RWPE2 (cell line): ENCODE data around the gene SLC52A3.
"Not testable (repeated sequence)": the region's sequence is repeated elsewhere in the genome, so short reads cannot be mapped to it uniquely, and the experiment has no call there.

Experiments
- ATAC-seq: fragments of 200-7000 bp; cut with Tn5 transposase; 3 replicates; pipeline ENCODE4 v1.9.1; 2021; ENCODE audit warnings: low read depth
- DNase-seq: peaks from one replicate; pipeline ENCODE4 v3.0.0-alpha.2; 2020; ENCODE audit warnings: low spot score
- H3K27ac ChIP-seq: fragments of 450-650 bp; 2 replicates; pipeline ENCODE4 v1.5.1; 2017; ENCODE audit warnings: mild to moderate bottlenecking; ENCODE audit not compliant: poor library complexity, severe bottlenecking
- H3K27me3 ChIP-seq: fragments of 250-450 bp; sonication (Bioruptor Pico); 2 replicates; pipeline ENCODE4 v1.5.1; 2021; ENCODE audit warnings: mild to moderate bottlenecking, moderate library complexity; ENCODE audit not compliant: insufficient read depth, poor library complexity, severe bottlenecking
- H3K36me3 ChIP-seq: fragments of 250-450 bp; sonication (Bioruptor Pico); 2 replicates; pipeline ENCODE4 v1.5.1; 2020; ENCODE audit warnings: low read depth, mild to moderate bottlenecking, moderate library complexity
- H3K4me1 ChIP-seq: fragments of 250-450 bp; sonication (Bioruptor Pico); 2 replicates; pipeline ENCODE4 v1.5.1; 2021; ENCODE audit warnings: mild to moderate bottlenecking, moderate library complexity; ENCODE audit not compliant: insufficient read depth, poor library complexity, severe bottlenecking
- H3K4me3 ChIP-seq: fragments of 250-450 bp; sonication (Bioruptor Pico); 2 replicates; pipeline ENCODE4 v1.5.1; 2021; ENCODE audit warnings: mild to moderate bottlenecking, moderate library complexity; ENCODE audit not compliant: severe bottlenecking
- H3K9me3 ChIP-seq: fragments of 250-450 bp; sonication (Bioruptor Pico); 2 replicates; pipeline ENCODE4 v1.5.1; 2021; ENCODE audit warnings: mild to moderate bottlenecking, moderate library complexity; ENCODE audit not compliant: severe bottlenecking
- TF ChIP-seq, protein P1 (sequence below): fragments of 450-650 bp; IDR thresholded peaks from one replicate; pipeline ENCODE4 v1.5.1; 2017; ENCODE audit warnings: mild to moderate bottlenecking, moderate library complexity; ENCODE audit not compliant: poor library complexity, severe bottlenecking

The SLC52A3 gene

DNA sequence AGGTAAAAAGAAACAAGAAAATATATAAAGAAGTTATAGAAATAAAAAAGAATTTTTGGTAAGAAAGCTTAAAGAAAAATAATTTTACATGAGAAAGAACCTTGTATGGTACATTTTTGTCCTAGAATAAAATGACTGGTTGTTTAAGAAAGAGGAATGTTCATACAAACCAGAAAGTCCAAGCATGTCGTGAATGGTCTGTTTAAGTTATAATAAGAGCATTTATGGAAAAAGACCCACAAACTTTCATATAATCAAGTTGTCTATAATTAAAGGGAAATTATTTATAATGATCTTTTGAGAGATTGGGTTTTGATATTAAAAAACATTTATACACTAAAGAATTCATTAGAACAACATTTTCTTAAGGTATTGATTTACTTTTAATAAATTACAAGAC lies 37.4 kb upstream of the SLC52A3 start:
- DNase-seq (no peak), ATAC-seq (no peak)

DNA sequence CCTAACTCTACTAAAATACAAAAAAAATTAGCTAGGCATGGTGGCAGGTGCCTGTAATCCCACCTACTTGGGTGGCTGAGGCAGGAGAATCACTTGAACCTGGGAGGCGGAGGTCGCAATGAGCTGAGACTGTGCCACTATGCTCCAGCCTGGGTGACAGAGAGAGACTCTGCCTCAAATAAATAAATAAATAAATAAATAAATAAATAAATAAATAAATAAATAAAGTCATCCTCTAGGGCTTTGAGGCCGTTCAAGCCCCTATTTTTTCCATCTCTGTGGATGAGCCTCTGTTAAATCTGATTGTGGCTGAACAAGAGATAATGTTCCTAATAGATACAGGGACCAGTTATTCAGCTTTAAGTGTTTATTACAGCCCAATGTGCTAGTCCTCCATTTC lies 33.4 kb upstream of the SLC52A3 start:
- DNase-seq (no peak), ATAC-seq (no peak)
- H3K4me3 ChIP-seq: no peak overlapping the region
- no peak overlapping the region for H3K27ac ChIP-seq
- H3K27me3 ChIP-seq: peaks cover 6% of the 10 kb centered on the region
- peaks cover 12% of the 10 kb centered on the region for H3K9me3 ChIP-seq
- H3K4me1 ChIP-seq: no peaks in the 10 kb centered on the region
- no peaks in the 10 kb centered on the region for H3K36me3 ChIP-seq
- TF ChIP-seq, protein P1, sequence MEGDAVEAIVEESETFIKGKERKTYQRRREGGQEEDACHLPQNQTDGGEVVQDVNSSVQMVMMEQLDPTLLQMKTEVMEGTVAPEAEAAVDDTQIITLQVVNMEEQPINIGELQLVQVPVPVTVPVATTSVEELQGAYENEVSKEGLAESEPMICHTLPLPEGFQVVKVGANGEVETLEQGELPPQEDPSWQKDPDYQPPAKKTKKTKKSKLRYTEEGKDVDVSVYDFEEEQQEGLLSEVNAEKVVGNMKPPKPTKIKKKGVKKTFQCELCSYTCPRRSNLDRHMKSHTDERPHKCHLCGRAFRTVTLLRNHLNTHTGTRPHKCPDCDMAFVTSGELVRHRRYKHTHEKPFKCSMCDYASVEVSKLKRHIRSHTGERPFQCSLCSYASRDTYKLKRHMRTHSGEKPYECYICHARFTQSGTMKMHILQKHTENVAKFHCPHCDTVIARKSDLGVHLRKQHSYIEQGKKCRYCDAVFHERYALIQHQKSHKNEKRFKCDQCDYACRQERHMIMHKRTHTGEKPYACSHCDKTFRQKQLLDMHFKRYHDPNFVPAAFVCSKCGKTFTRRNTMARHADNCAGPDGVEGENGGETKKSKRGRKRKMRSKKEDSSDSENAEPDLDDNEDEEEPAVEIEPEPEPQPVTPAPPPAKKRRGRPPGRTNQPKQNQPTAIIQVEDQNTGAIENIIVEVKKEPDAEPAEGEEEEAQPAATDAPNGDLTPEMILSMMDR: no peak

More for the DNA sequence above, 37.4 kb upstream of the SLC52A3 start:
- H3K27ac ChIP-seq: no peak overlapping the region
- H3K36me3 ChIP-seq: no peaks in the 10 kb centered on the region
- TF ChIP-seq, protein P1: no peak
- H3K4me3 ChIP-seq: no peak overlapping the region
- H3K27me3 ChIP-seq: no peaks in the 10 kb centered on the region
- H3K4me1 ChIP-seq: no peaks in the 10 kb centered on the region
- peaks cover 15% of the 10 kb centered on the region for H3K9me3 ChIP-seq

DNA sequence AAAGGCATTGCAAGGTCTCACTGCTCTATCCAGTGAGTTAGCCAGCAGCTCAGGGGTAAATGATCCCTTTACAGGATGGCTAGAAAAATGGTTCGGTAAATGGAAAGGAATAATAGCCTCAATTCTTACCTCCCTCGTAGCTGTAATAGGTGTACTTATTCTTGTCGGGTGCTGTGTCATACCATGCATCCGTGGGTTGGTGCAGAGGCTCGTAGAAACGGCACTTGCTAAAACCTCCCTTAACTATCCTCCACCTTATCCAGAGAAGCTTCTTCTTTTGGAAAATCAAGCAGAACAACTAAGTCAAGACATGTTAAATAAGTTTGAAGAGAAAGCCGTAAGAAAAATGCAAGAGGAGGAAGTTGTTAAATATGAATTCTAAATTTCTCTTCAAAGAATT lies 31.7 kb upstream of the SLC52A3 start:
- not testable (repeated sequence) for ATAC-seq

DNA sequence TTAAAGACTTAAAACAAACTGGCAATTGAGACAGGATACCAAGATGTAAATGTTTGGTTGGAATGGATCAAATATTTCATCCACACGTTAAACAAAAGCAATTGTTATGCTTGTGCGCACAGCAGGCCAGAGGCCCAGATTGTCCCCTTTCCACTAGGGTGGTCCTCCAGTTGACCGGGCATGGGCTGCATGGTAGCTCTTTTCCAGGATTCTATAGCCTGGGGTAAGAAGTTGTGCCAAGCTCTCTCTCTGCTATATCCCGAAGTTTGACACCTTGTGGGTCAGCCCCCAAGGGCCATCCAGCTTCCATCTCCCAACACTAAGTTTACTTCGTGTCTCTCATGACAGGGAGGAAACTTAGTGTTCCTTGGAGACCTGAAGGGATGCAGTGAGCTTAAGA lies 30.4 kb upstream of the SLC52A3 start:
- not testable (repeated sequence) for H3K4me1 ChIP-seq, H3K4me3 ChIP-seq, H3K36me3 ChIP-seq, H3K27ac ChIP-seq, H3K9me3 ChIP-seq, DNase-seq, ATAC-seq
- H3K27me3 ChIP-seq: peaks cover 28% of the 10 kb centered on the region

More for the DNA sequence above, 31.7 kb upstream of the SLC52A3 start:
- peaks cover 18% of the 10 kb centered on the region for H3K27me3 ChIP-seq
- H3K4me3 ChIP-seq, H3K9me3 ChIP-seq, H3K4me1 ChIP-seq, H3K36me3 ChIP-seq, DNase-seq, H3K27ac ChIP-seq: not testable (repeated sequence)

DNA sequence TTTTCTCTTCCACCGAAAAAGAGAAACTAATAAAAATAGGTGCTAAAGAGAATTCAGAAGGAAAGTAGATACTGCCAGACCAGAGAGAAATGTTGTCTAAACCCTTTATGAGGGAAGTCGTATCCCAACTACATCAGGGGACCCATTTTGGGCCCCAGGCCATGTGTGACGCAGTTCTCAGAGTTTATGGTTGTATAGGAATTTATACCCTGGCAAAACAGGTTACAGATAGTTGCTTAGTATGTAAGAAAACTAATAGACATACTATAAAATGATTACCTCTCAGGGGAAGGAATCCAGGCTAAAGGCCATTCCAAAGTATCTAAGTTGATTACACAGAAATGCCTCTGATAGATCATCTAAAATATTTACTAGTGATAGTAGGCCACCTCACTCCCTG lies 28.6 kb upstream of the SLC52A3 start:
- H3K27ac ChIP-seq: no peak overlapping the region
- no peaks in the 10 kb centered on the region for H3K9me3 ChIP-seq
- no peaks in the 10 kb centered on the region for H3K36me3 ChIP-seq
- H3K4me3 ChIP-seq: no peak overlapping the region
- H3K27me3 ChIP-seq: peaks cover 31% of the 10 kb centered on the region
- TF ChIP-seq, protein P1: no peak
- DNase-seq (no peak), ATAC-seq (no peak)
- H3K4me1 ChIP-seq: no peaks in the 10 kb centered on the region

DNA sequence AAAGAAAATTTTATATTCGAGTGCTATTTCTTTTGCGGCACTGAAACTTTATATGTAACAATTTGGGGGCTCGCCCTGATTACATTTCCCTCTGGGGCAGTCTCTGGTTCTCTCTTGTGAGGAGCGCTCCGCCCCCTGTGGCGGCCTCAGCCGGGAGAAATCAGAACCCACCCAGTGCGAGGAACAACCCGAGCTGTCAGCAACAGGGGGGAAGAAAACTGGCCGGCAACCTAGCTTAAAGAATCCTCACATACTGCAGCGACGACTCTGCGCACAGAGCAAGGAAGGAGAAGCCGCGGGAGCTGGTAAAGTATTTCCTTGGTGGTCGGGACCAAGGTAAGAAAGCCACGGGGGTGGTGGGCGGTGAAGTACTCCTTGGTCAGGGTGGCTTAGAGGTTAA lies 23.9 kb upstream of the SLC52A3 start:
- H3K9me3 ChIP-seq: no peaks in the 10 kb centered on the region
- TF ChIP-seq, protein P1: no peak
- DNase-seq (no peak), ATAC-seq (no peak)
- no peak overlapping the region for H3K27ac ChIP-seq
- H3K27me3 ChIP-seq: peaks cover 54% of the 10 kb centered on the region
- H3K36me3 ChIP-seq: no peaks in the 10 kb centered on the region
- no peaks in the 10 kb centered on the region for H3K4me1 ChIP-seq
- no peak overlapping the region for H3K4me3 ChIP-seq
